HFF-Myc (cell line): Measurements from ENCODE around the gene MR1.
"Not testable (repeated sequence)": the region's sequence is repeated elsewhere in the genome, so short reads cannot be mapped to it uniquely, and the experiment has no call there.

Experiments
- DNase-seq: peaks from one replicate; pipeline ENCODE4 v3.0.0-alpha.2; 2011; ENCODE audit warnings: low read depth; ENCODE audit errors: extremely low read depth
- H3K4me3 ChIP-seq: replicated peaks from 2 replicates; pipeline ENCODE4 v1.5.1; 2011; ENCODE audit warnings: low read depth, mild to moderate bottlenecking, control low read depth, low read length
- TF ChIP-seq, protein P1 (sequence below): IDR thresholded peaks from 2 replicates; pipeline ENCODE4 v1.5.1; 2012; ENCODE audit warnings: mild to moderate bottlenecking, low read depth, low read length, control low read depth; ENCODE audit errors: missing control alignments

MR1 gene

GRCh38 chr1:181057079-181057478 is 23.3 kb downstream of the MR1 start:
- TF ChIP-seq, protein P1, sequence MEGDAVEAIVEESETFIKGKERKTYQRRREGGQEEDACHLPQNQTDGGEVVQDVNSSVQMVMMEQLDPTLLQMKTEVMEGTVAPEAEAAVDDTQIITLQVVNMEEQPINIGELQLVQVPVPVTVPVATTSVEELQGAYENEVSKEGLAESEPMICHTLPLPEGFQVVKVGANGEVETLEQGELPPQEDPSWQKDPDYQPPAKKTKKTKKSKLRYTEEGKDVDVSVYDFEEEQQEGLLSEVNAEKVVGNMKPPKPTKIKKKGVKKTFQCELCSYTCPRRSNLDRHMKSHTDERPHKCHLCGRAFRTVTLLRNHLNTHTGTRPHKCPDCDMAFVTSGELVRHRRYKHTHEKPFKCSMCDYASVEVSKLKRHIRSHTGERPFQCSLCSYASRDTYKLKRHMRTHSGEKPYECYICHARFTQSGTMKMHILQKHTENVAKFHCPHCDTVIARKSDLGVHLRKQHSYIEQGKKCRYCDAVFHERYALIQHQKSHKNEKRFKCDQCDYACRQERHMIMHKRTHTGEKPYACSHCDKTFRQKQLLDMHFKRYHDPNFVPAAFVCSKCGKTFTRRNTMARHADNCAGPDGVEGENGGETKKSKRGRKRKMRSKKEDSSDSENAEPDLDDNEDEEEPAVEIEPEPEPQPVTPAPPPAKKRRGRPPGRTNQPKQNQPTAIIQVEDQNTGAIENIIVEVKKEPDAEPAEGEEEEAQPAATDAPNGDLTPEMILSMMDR, result no peak
- no peak for DNase-seq
- no peak overlapping the region for H3K4me3 ChIP-seq

- TF ChIP-seq, protein P1, result no peak
- DNase-seq, result no peak
- no peak overlapping the region for H3K4me3 ChIP-seq
Measured at GRCh38 chr1:181059435-181059834, 25.7 kb downstream of the MR1 start.

DNA sequence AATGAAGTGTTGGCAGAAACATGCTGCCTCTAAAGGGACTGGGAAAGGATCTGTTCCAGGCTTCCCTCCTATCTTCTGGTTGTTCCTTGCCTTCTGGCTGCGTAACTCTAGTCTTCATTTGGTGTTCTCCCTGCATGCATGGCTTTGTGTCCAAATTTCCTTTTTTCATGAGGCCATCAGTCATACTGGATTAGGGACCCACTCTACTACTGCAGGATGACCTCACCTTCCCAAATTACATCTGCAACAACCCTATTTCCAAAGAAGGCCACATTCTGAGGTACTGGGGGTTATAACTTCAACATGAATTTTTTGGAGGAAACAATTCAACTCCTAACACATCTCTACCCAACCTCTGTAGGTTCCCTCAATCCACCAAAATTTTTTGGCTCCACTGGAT is 26.3 kb downstream of the MR1 start:
- TF ChIP-seq, protein P1, result no peak
- no peak overlapping the region for H3K4me3 ChIP-seq
- no peak for DNase-seq

DNA sequence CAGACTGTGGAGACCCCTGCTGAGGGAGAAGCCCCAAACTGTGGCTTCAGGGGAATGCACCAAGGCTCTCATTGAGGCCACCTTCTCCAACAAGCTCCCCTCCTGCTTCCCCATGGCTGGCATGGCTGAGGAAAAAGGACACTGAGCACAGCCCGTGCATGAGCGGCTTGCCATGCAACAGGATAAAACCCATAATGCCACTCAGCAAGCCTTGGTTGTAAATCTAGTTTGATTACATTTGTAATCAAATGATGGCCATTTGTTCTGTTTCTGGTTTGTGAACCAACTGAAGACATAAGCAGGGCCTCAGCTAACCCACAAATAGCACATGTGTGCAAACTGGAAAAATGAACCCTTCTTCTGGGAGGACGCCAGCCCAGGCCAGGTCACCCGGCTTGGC is 27.2 kb downstream of the MR1 start:
- not testable (repeated sequence) for DNase-seq, H3K4me3 ChIP-seq

GRCh38 chr1:181061487-181061886 is 27.7 kb downstream of the MR1 start:
- no peak overlapping the region for H3K4me3 ChIP-seq

GRCh38 chr1:181061891-181062835 is 28.4 kb downstream of the MR1 start:
- TF ChIP-seq, protein P1, result no peak
- H3K4me3 ChIP-seq, result no peak overlapping the region
- no peak for DNase-seq

More at GRCh38 chr1:181061487-181061886, 27.7 kb downstream of the MR1 start:
- TF ChIP-seq, protein P1, result no peak
- no peak for DNase-seq

DNA sequence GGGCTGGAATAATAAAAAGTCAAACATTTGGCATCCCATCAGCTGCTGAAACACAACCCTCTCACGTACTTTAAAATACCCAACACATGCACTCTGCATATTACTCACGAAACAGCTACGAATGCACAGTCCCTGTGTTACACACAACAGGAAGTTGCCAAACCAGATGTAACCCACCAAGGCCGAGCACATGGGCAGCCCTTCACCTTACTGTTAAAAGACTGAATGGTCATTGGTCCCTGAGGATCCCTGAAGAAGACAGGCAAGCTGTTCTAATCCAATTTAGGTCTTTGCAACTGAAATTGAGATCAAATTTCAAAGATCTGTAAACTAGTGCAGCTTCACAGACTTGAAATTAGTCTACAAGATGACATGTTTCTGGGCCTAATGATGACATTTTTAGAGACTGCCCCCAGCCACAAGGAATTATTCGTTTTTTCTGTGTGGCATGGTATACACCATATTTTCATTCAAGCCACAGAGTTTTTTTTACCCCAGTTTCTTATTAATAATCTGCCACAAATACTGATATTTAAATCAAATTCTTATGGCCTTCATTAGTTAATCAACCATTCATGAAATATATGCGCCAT is 29.1 kb downstream of the MR1 start:
- DNase-seq, result peak; percentile 52
- H3K4me3 ChIP-seq, result no peak overlapping the region
- TF ChIP-seq, protein P1, result no peak
